HEK293 (cell line): ENCODE data around the gene SLC9A2.

Experiments used
- CTCF ChIA-PET: fragments of 350-600 bp; formaldehyde crosslinking; extraction: SDS; loops from one replicate; lab custom pipeline; 2021; ENCODE audit warnings: antibody characterized with exemption; lab: Yijun Ruan, JAX
- POLR2A ChIA-PET: fragments of 300-600 bp; formaldehyde crosslinking; extraction: SDS; loops from one replicate; lab custom pipeline; 2020; ENCODE audit warnings: antibody characterized with exemption, inconsistent platforms; lab: Yijun Ruan, JAX
- H3K27ac ChIP-seq: fragments of 200-500 bp; sonication (Bioruptor generic); 2 replicates; pipeline ENCODE4 v1.5.1; 2014; ENCODE audit warnings: low read depth, low read length, control low read depth, inconsistent platforms; ENCODE audit errors: extremely low read depth
- H3K36me3 ChIP-seq, 2 experiments: fragments of 200-500 bp in 1 of 2; sonication (Bioruptor generic) in 1 of 2; 1 replicate in 1 of 2; 2 replicates in 1 of 2; pipeline ENCODE4 v1.5.1; 2014 to 2017; ENCODE audit warnings: inconsistent platforms in 2 of 2, low read length in 2 of 2; ENCODE audit not compliant: control insufficient read depth in 2 of 2, insufficient read depth in 1 of 2
- H3K4me1 ChIP-seq: fragments of 200-500 bp; sonication (Bioruptor generic); 2 replicates; pipeline ENCODE4 v1.5.1; 2014; ENCODE audit warnings: mild to moderate bottlenecking, low read length, inconsistent platforms; ENCODE audit not compliant: control insufficient read depth, insufficient read depth
- H3K4me3 ChIP-seq: 2 replicates; pipeline ENCODE4 v1.5.1; 2011; ENCODE audit warnings: low read depth, mild to moderate bottlenecking, control low read depth, low read length, moderate library complexity
- H3K9me3 ChIP-seq: fragments of 200-500 bp; sonication (Bioruptor generic); 2 replicates; pipeline ENCODE4 v1.5.1; 2014; ENCODE audit warnings: low read depth, low read length, inconsistent platforms; ENCODE audit not compliant: control insufficient read depth, insufficient read depth
- GLI4 ChIP-seq: fragments of 450-650 bp; formaldehyde crosslinking; IDR thresholded peaks from 2 replicates; pipeline ENCODE4 v1.5.1; 2016; ENCODE audit warnings: missing biosample characterization, missing genetic modification characterization
- OSR2 ChIP-seq: fragments of 450-650 bp; formaldehyde crosslinking; IDR thresholded peaks from 2 replicates; pipeline ENCODE4 v1.5.1; 2016; ENCODE audit warnings: missing biosample characterization, missing genetic modification characterization
- PATZ1 ChIP-seq: fragments of 450-650 bp; formaldehyde crosslinking; IDR thresholded peaks from 2 replicates; pipeline ENCODE4 v1.5.1; 2016; ENCODE audit warnings: missing biosample characterization, missing genetic modification characterization
- SP2 ChIP-seq: fragments of 450-650 bp; formaldehyde crosslinking; IDR thresholded peaks from 2 replicates; pipeline ENCODE4 v1.5.1; 2016; ENCODE audit warnings: missing biosample characterization, missing genetic modification characterization
- ZBTB20 ChIP-seq: fragments of 450-650 bp; formaldehyde crosslinking; IDR thresholded peaks from 2 replicates; pipeline ENCODE4 v1.5.1; 2016; ENCODE audit warnings: missing biosample characterization, missing genetic modification characterization
- ZBTB7A ChIP-seq: fragments of 450-650 bp; formaldehyde crosslinking; IDR thresholded peaks from 2 replicates; pipeline ENCODE4 v1.5.1; 2016; ENCODE audit warnings: low read depth, missing biosample characterization, missing genetic modification characterization
- ZFHX2 ChIP-seq: fragments of 450-650 bp; formaldehyde crosslinking; conservative IDR thresholded peaks from 2 replicates; pipeline ENCODE4 v1.5.1; 2016; ENCODE audit warnings: missing biosample characterization, missing genetic modification characterization
- ZNF132 ChIP-seq: fragments of 450-650 bp; formaldehyde crosslinking; IDR thresholded peaks from 2 replicates; pipeline ENCODE4 v1.5.1; 2017; ENCODE audit warnings: missing biosample characterization, missing genetic modification characterization, borderline replicate concordance
- ZNF394 ChIP-seq: fragments of 450-650 bp; formaldehyde crosslinking; IDR thresholded peaks from 2 replicates; pipeline ENCODE4 v1.5.1; 2016; ENCODE audit warnings: missing biosample characterization, missing genetic modification characterization, mild to moderate bottlenecking, moderate library complexity, borderline replicate concordance
- ZNF416 ChIP-seq: fragments of 450-650 bp; formaldehyde crosslinking; IDR thresholded peaks from 2 replicates; pipeline ENCODE4 v1.5.1; 2016; ENCODE audit warnings: missing biosample characterization, missing genetic modification characterization
- ZNF433 ChIP-seq: fragments of 450-650 bp; formaldehyde crosslinking; IDR thresholded peaks from 2 replicates; pipeline ENCODE4 v1.5.1; 2016; ENCODE audit warnings: missing biosample characterization, missing genetic modification characterization, low read depth
- ZNF658 ChIP-seq: fragments of 450-650 bp; formaldehyde crosslinking; IDR thresholded peaks from 2 replicates; pipeline ENCODE4; 2016; ENCODE audit warnings: missing biosample characterization, missing genetic modification characterization
- ZNF670 ChIP-seq: fragments of 450-650 bp; formaldehyde crosslinking; IDR thresholded peaks from 2 replicates; pipeline ENCODE4 v1.5.1; 2016; ENCODE audit warnings: missing biosample characterization, missing genetic modification characterization, low read depth
- ZNF701 ChIP-seq: fragments of 450-650 bp; formaldehyde crosslinking; IDR thresholded peaks from 2 replicates; pipeline ENCODE4 v1.5.1; 2016; ENCODE audit warnings: missing biosample characterization, missing genetic modification characterization
- ZNF776 ChIP-seq: fragments of 450-650 bp; formaldehyde crosslinking; IDR thresholded peaks from 2 replicates; pipeline ENCODE4 v1.5.0; 2017; ENCODE audit warnings: missing biosample characterization, missing genetic modification characterization, borderline replicate concordance
- TF ChIP-seq, protein P1 (sequence below): fragments of 450-650 bp; formaldehyde crosslinking; IDR thresholded peaks from 2 replicates; pipeline ENCODE4 v1.5.1; 2016; ENCODE audit warnings: missing biosample characterization, missing genetic modification characterization
- TF ChIP-seq, protein P2 (sequence below): fragments of 450-650 bp; formaldehyde crosslinking; IDR thresholded peaks from 2 replicates; pipeline ENCODE4 v1.5.1; 2017; ENCODE audit warnings: missing biosample characterization, missing genetic modification characterization
- TF ChIP-seq, protein P3 (sequence below): fragments of 450-650 bp; formaldehyde crosslinking; IDR thresholded peaks from 2 replicates; pipeline ENCODE4 v1.5.1; 2016; ENCODE audit warnings: missing biosample characterization, missing genetic modification characterization
- TF ChIP-seq, protein P4 (sequence below): fragments of 450-650 bp; formaldehyde crosslinking; IDR thresholded peaks from 2 replicates; pipeline ENCODE4 v1.5.1; 2016; ENCODE audit warnings: missing biosample characterization, missing genetic modification characterization

The SLC9A2 gene

DNA sequence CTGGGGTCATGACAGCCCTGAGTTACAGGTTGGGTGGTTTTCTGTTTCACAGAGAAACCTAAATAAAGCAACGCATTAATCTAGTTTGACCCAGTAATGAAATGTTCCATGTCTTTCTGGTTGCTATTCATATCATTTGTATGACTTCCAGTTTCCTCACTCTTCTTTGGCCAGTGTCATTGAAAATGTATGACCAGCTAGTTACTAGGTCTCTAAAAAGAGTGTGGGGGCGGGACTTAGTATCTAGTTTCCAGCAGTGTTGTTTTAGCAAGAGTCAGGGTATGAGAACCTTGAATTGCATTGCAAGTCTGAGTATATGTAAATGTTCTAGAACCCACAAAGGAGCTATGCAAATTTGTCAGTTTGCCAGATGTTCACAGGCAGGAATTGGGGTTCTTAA lies 47.7 kb downstream of the SLC9A2 start:
- Histone ChIP-seq H3K36me3 (no peaks in the 10 kb centered on the region), H3K9me3 (no peaks in the 10 kb centered on the region), H3K27ac (no peak overlapping the region), H3K4me1 (no peaks in the 10 kb centered on the region), H3K4me3 (no peak overlapping the region)
- CTCF ChIA-PET, result interaction anchor here (0.8 to 1.9 kb wide), 2 partner anchors 51 to 172 kb away, joined by 3 to 9 read pairs; no protein-coding TSS in a partner anchor
- TF ChIP-seq ZNF776 (tag by site-specific recombination), result no peak
- TF ChIP-seq, protein P1, sequence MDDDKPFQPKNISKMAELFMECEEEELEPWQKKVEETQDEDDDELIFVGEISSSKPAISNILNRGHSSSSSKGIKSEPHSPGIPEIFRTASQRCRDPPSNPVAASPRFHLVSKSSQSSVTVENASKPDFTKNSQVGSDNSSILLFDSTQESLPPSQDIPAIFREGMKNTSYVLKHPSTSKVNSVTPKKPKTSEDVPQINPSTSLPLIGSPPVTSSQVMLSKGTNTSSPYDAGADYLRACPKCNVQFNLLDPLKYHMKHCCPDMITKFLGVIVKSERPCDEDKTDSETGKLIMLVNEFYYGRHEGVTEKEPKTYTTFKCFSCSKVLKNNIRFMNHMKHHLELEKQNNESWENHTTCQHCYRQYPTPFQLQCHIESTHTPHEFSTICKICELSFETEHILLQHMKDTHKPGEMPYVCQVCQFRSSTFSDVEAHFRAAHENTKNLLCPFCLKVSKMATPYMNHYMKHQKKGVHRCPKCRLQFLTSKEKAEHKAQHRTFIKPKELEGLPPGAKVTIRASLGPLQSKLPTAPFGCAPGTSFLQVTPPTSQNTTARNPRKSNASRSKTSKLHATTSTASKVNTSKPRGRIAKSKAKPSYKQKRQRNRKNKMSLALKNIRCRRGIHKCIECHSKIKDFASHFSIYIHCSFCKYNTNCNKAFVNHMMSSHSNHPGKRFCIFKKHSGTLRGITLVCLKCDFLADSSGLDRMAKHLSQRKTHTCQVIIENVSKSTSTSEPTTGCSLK, result no peak
- POLR2A ChIA-PET, result no interaction called here

DNA sequence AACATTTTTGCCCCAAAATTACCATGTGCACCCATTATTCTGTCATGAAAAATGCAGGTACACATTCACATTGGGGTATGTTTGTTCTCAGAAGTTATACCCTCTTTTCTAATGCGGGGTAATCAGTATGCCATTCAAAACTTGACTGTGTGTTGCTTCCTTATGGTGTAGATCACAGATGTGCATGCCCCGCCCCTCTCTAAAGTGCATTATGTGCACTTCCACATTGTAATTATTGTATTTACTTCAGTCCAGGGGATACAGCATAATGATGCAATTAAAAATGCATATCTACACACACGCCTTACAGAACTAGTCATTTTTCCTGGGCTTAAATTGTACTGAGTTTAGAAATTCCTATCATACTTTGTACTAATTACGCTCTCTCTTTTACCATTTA lies 48.8 kb downstream of the SLC9A2 start:
- TF ChIP-seq ZNF394 (tag by site-specific recombination) (no peak), ZNF701 (tag by site-specific recombination) (no peak), ZNF132 (tag by site-specific recombination) (no peak), OSR2 (tag by site-specific recombination) (no peak), ZNF670 (tag by site-specific recombination) (no peak), GLI4 (tag by site-specific recombination) (no peak), SP2 (tag by site-specific recombination) (no peak), ZNF433 (tag by site-specific recombination) (no peak), ZBTB7A (tag by site-specific recombination) (no peak), ZBTB20 (tag by site-specific recombination) (no peak), ZNF416 (tag by site-specific recombination) (no peak), ZFHX2 (tag by site-specific recombination) (no peak), ZNF658 (no peak), PATZ1 (no peak)
- TF ChIP-seq, protein P2, sequence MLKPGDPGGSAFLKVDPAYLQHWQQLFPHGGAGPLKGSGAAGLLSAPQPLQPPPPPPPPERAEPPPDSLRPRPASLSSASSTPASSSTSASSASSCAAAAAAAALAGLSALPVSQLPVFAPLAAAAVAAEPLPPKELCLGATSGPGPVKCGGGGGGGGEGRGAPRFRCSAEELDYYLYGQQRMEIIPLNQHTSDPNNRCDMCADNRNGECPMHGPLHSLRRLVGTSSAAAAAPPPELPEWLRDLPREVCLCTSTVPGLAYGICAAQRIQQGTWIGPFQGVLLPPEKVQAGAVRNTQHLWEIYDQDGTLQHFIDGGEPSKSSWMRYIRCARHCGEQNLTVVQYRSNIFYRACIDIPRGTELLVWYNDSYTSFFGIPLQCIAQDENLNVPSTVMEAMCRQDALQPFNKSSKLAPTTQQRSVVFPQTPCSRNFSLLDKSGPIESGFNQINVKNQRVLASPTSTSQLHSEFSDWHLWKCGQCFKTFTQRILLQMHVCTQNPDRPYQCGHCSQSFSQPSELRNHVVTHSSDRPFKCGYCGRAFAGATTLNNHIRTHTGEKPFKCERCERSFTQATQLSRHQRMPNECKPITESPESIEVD (tag by site-specific recombination), result no peak
- TF ChIP-seq, protein P3, sequence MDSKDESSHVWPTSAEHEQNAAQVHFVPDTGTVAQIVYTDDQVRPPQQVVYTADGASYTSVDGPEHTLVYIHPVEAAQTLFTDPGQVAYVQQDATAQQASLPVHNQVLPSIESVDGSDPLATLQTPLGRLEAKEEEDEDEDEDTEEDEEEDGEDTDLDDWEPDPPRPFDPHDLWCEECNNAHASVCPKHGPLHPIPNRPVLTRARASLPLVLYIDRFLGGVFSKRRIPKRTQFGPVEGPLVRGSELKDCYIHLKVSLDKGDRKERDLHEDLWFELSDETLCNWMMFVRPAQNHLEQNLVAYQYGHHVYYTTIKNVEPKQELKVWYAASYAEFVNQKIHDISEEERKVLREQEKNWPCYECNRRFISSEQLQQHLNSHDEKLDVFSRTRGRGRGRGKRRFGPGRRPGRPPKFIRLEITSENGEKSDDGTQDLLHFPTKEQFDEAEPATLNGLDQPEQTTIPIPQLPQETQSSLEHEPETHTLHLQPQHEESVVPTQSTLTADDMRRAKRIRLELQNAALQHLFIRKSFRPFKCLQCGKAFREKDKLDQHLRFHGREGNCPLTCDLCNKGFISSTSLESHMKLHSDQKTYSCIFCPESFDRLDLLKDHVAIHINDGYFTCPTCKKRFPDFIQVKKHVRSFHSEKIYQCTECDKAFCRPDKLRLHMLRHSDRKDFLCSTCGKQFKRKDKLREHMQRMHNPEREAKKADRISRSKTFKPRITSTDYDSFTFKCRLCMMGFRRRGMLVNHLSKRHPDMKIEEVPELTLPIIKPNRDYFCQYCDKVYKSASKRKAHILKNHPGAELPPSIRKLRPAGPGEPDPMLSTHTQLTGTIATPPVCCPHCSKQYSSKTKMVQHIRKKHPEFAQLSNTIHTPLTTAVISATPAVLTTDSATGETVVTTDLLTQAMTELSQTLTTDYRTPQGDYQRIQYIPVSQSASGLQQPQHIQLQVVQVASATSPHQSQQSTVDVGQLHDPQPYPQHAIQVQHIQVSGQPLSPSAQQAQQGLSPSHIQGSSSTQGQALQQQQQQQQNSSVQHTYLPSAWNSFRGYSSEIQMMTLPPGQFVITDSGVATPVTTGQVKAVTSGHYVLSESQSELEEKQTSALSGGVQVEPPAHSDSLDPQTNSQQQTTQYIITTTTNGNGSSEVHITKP (tag by site-specific recombination), result no peak
- TF ChIP-seq, protein P4, sequence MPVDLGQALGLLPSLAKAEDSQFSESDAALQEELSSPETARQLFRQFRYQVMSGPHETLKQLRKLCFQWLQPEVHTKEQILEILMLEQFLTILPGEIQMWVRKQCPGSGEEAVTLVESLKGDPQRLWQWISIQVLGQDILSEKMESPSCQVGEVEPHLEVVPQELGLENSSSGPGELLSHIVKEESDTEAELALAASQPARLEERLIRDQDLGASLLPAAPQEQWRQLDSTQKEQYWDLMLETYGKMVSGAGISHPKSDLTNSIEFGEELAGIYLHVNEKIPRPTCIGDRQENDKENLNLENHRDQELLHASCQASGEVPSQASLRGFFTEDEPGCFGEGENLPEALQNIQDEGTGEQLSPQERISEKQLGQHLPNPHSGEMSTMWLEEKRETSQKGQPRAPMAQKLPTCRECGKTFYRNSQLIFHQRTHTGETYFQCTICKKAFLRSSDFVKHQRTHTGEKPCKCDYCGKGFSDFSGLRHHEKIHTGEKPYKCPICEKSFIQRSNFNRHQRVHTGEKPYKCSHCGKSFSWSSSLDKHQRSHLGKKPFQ, result no peak
- Histone ChIP-seq H3K4me3 (no peak overlapping the region), H3K9me3 (no peaks in the 10 kb centered on the region), H3K36me3 (no peaks in the 10 kb centered on the region), H3K4me1 (no peaks in the 10 kb centered on the region), H3K27ac (no peak overlapping the region)
- ChIA-PET POLR2A (no interaction called here), CTCF (interaction anchor here (0.6 kb wide), 1 partner anchor 9 kb away, joined by 4 read pairs; no protein-coding TSS in a partner anchor)
